ENCODE results near the gene ATP2C2.

DNA sequence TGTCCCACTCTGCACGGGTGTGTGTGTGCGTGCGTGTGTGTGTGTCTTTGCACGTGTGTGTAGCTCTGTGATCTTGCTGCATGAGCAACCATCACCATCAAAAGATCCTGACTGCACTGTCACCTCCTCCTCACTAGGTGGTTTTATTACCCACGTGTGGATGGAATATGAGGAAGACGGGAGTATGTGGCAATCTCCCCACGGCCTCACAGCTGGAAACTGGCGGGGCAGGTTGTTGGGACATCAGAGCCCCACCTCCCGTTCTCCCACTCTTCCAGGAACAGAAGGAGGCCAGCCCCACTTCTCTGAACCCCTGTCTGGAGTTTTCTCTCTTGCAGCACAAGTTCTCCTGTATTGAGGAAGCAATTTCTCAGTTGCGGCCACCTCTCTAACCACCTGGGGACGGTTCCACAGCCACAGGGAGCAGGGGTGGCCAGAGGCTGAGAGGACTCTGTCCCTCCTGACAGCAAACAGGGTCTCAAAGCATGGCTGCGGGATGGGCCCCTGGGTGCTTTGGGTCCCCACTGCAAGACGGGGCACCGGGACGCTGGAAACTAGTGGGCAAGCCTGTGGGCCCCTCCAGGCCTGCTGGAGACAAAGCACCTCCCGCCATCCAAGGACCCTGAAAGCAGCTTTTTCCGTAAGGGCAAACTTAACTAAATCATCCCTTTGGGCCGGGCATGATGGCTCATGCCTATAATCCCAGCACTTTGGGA, 27.9 kb upstream of the ATP2C2 start:
- TF ChIP-seq, protein P1, sequence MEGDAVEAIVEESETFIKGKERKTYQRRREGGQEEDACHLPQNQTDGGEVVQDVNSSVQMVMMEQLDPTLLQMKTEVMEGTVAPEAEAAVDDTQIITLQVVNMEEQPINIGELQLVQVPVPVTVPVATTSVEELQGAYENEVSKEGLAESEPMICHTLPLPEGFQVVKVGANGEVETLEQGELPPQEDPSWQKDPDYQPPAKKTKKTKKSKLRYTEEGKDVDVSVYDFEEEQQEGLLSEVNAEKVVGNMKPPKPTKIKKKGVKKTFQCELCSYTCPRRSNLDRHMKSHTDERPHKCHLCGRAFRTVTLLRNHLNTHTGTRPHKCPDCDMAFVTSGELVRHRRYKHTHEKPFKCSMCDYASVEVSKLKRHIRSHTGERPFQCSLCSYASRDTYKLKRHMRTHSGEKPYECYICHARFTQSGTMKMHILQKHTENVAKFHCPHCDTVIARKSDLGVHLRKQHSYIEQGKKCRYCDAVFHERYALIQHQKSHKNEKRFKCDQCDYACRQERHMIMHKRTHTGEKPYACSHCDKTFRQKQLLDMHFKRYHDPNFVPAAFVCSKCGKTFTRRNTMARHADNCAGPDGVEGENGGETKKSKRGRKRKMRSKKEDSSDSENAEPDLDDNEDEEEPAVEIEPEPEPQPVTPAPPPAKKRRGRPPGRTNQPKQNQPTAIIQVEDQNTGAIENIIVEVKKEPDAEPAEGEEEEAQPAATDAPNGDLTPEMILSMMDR (IDR thresholded peaks at IDR 0.05) = no peak
- TF ChIP-seq POLR2A (IDR thresholded peaks at IDR 0.05) = no peak
